CD4-positive, alpha-beta T cell treated with Interleukin-15 for 4 hours (primary cell): ENCODE results near the gene OSMR.

ENCODE experiments used
- DNase-seq: peaks from one replicate; pipeline ENCODE4 v3.0.0-alpha.2; 2020; ENCODE audit warnings: low spot score

Gene OSMR

GRCh38 chr5:38926121-38926520, 80.3 kb downstream of the OSMR start:
- DNase-seq = no peak

- no peak for DNase-seq
Measured at GRCh38 chr5:38927470-38927869, 81.7 kb downstream of the OSMR start.

GRCh38 chr5:38929838-38930237, 84.0 kb downstream of the OSMR start:
- no peak for DNase-seq

GRCh38 chr5:38931731-38932130, 85.9 kb downstream of the OSMR start:
- DNase-seq = no peak

- DNase-seq = no peak
Measured at GRCh38 chr5:38932854-38933408, 87.1 kb downstream of the OSMR start.

- no peak for DNase-seq
Measured at GRCh38 chr5:38935437-38935836, 89.6 kb downstream of the OSMR start.

GRCh38 chr5:38936269-38936668, 90.5 kb downstream of the OSMR start:
- no peak for DNase-seq

GRCh38 chr5:38938424-38938823, 92.6 kb downstream of the OSMR start:
- no peak for DNase-seq

- DNase-seq = no peak
Measured at GRCh38 chr5:38938973-38939372, 93.2 kb downstream of the OSMR start.

GRCh38 chr5:38940230-38940858, 94.5 kb downstream of the OSMR start:
- no peak for DNase-seq

GRCh38 chr5:38941912-38942311, 96.1 kb downstream of the OSMR start:
- no peak for DNase-seq

- DNase-seq = no peak
Measured at GRCh38 chr5:38944282-38944681, 98.5 kb downstream of the OSMR start.

GRCh38 chr5:38948501-38948900, 102.7 kb downstream of the OSMR start:
- DNase-seq = no peak

- DNase-seq = no peak
Measured at GRCh38 chr5:38953426-38954012, 107.7 kb downstream of the OSMR start.

GRCh38 chr5:38961691-38962090, 115.9 kb downstream of the OSMR start:
- DNase-seq = no peak

- no peak for DNase-seq
Measured at GRCh38 chr5:38968665-38969064, 122.9 kb downstream of the OSMR start.

- DNase-seq = no peak
Measured at GRCh38 chr5:38978036-38978435, 132.2 kb downstream of the OSMR start.

GRCh38 chr5:38979535-38979934, 133.7 kb downstream of the OSMR start:
- no peak for DNase-seq
